Measurements from ENCODE around the gene ADI1. TPM values are rescaled to one million over a fixed set of nuclear protein-coding genes. Genes with fewer than 3 reads are reported as not detected.

ADI1 gene
- total and polyA plus RNA-seq, 4 donors: 56.2 to 660 (median 158) TPM

DNA sequence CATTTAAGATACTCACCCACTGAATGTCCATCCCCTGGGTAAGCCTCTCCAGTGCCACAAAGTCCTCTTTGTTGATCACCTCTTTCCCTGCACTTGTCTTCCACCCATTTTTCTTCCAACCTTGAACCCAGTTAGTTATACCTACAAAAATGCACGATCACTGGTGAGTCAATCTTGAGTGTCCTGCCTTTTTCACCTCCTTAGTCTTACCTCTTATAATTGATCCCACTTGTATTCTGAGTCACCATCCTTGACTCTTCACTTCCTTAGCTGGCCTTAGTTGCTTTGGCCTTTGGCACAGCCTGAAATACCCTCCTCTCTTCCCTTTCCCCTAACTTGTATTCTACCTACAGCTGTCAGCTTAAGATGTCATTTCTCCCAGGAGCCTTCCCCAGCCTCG lies 28.6 kb upstream of the ADI1 start:
- no peak overlapping the region for H3K9ac ChIP-seq (ENCODE audit: low read depth in 1 of 2, low read length in 2 of 2)
- no peaks in the 10 kb centered on the region for H3K9me3 ChIP-seq (ENCODE audit: control insufficient read depth in 4 of 4, low read length in 3 of 4)
- H3K4me3 ChIP-seq (ENCODE audit: low read depth in 1 of 3, low read length in 3 of 3): no peak overlapping the region
- no peak for DNase-seq (ENCODE audit: low spot score)
- H3K4me1 ChIP-seq (ENCODE audit: control insufficient read depth in 4 of 4, insufficient read depth in 4 of 4, low read length in 3 of 4): peaks cover 0 to 12% (median 2%) of the 10 kb centered on the region in 4 donors
- TF ChIP-seq JUND (IDR thresholded peaks at IDR 0.05): no peak
- no peak for TF ChIP-seq SP1 (IDR thresholded peaks at IDR 0.05)
- TF ChIP-seq HNF4G (IDR thresholded peaks at IDR 0.05): no peak
- no peak for TF ChIP-seq FOXA1 (IDR thresholded peaks at IDR 0.05)
- TF ChIP-seq YY1 (IDR thresholded peaks at IDR 0.05): no peak
- TF ChIP-seq, protein P1, sequence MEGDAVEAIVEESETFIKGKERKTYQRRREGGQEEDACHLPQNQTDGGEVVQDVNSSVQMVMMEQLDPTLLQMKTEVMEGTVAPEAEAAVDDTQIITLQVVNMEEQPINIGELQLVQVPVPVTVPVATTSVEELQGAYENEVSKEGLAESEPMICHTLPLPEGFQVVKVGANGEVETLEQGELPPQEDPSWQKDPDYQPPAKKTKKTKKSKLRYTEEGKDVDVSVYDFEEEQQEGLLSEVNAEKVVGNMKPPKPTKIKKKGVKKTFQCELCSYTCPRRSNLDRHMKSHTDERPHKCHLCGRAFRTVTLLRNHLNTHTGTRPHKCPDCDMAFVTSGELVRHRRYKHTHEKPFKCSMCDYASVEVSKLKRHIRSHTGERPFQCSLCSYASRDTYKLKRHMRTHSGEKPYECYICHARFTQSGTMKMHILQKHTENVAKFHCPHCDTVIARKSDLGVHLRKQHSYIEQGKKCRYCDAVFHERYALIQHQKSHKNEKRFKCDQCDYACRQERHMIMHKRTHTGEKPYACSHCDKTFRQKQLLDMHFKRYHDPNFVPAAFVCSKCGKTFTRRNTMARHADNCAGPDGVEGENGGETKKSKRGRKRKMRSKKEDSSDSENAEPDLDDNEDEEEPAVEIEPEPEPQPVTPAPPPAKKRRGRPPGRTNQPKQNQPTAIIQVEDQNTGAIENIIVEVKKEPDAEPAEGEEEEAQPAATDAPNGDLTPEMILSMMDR (IDR thresholded peaks at IDR 0.05; ENCODE audit: low read depth, low read length, missing input control): no peak
- TF ChIP-seq FOXA2 (IDR thresholded peaks at IDR 0.05): no peak
- TF ChIP-seq, protein P2, sequence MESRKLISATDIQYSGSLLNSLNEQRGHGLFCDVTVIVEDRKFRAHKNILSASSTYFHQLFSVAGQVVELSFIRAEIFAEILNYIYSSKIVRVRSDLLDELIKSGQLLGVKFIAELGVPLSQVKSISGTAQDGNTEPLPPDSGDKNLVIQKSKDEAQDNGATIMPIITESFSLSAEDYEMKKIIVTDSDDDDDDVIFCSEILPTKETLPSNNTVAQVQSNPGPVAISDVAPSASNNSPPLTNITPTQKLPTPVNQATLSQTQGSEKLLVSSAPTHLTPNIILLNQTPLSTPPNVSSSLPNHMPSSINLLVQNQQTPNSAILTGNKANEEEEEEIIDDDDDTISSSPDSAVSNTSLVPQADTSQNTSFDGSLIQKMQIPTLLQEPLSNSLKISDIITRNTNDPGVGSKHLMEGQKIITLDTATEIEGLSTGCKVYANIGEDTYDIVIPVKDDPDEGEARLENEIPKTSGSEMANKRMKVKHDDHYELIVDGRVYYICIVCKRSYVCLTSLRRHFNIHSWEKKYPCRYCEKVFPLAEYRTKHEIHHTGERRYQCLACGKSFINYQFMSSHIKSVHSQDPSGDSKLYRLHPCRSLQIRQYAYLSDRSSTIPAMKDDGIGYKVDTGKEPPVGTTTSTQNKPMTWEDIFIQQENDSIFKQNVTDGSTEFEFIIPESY (IDR thresholded peaks at IDR 0.05): no peak
- TF ChIP-seq, protein P3, sequence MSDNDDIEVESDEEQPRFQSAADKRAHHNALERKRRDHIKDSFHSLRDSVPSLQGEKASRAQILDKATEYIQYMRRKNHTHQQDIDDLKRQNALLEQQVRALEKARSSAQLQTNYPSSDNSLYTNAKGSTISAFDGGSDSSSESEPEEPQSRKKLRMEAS (IDR thresholded peaks at IDR 0.05): no peak
- TF ChIP-seq, protein P4, sequence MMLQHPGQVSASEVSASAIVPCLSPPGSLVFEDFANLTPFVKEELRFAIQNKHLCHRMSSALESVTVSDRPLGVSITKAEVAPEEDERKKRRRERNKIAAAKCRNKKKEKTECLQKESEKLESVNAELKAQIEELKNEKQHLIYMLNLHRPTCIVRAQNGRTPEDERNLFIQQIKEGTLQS (IDR thresholded peaks at IDR 0.05): no peak
- TF ChIP-seq TAF1 (conservative IDR thresholded peaks at IDR 0.05): no peak
- no peak for TF ChIP-seq NR2F2 (IDR thresholded peaks at IDR 0.05)
- TF ChIP-seq RAD21 (IDR thresholded peaks at IDR 0.05): no peak
- TF ChIP-seq EGR1 (IDR thresholded peaks at IDR 0.05; ENCODE audit: low read depth in 2 of 2): no peak
- TF ChIP-seq, protein P5, sequence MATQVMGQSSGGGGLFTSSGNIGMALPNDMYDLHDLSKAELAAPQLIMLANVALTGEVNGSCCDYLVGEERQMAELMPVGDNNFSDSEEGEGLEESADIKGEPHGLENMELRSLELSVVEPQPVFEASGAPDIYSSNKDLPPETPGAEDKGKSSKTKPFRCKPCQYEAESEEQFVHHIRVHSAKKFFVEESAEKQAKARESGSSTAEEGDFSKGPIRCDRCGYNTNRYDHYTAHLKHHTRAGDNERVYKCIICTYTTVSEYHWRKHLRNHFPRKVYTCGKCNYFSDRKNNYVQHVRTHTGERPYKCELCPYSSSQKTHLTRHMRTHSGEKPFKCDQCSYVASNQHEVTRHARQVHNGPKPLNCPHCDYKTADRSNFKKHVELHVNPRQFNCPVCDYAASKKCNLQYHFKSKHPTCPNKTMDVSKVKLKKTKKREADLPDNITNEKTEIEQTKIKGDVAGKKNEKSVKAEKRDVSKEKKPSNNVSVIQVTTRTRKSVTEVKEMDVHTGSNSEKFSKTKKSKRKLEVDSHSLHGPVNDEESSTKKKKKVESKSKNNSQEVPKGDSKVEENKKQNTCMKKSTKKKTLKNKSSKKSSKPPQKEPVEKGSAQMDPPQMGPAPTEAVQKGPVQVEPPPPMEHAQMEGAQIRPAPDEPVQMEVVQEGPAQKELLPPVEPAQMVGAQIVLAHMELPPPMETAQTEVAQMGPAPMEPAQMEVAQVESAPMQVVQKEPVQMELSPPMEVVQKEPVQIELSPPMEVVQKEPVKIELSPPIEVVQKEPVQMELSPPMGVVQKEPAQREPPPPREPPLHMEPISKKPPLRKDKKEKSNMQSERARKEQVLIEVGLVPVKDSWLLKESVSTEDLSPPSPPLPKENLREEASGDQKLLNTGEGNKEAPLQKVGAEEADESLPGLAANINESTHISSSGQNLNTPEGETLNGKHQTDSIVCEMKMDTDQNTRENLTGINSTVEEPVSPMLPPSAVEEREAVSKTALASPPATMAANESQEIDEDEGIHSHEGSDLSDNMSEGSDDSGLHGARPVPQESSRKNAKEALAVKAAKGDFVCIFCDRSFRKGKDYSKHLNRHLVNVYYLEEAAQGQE (IDR thresholded peaks at IDR 0.05): no peak
- no peak for TF ChIP-seq GABPA (IDR thresholded peaks at IDR 0.05 in 1 of 2, conservative IDR thresholded peaks at IDR 0.05 in 1 of 2)
- TF ChIP-seq RXRA (IDR thresholded peaks at IDR 0.05): no peak
- TF ChIP-seq HNF4A (conservative IDR thresholded peaks at IDR 0.05): no peak
- no peak overlapping the region for H3K27ac ChIP-seq (ENCODE audit: low read depth in 1 of 2, low read length in 2 of 2)
- 97% methylated on average over 2 of the region's 2 CpGs for WGBS
- H3K36me3 ChIP-seq (ENCODE audit: control insufficient read depth in 4 of 4, insufficient read depth in 3 of 4, low read depth in 1 of 4, low read length in 3 of 4): peaks cover 26 to 75% (median 60%) of the 10 kb centered on the region in 4 donors
- H3K27me3 ChIP-seq (ENCODE audit: control insufficient read depth in 4 of 4, insufficient read depth in 4 of 4, low read length in 3 of 4): no peaks in the 10 kb centered on the region
